HCT116 (cell line): Measurements from ENCODE around the gene ADAMTS16. TPM values are rescaled to one million over a fixed set of nuclear protein-coding genes. Genes with fewer than 3 reads are reported as not detected.

ENCODE experiments used
- ATAC-seq: fragments of 200-7000 bp; cut with Tn5 transposase; 2 replicates; pipeline ENCODE4 v1.9.1; 2020; ENCODE audit warnings: mild to moderate bottlenecking, moderate library complexity
- BruUV-seq: library from RNA; stranded (reverse); fragments of 400-500 nt; replicated peaks from 2 replicates; lab custom pipeline; 2021; lab: Mats Ljungman, UMichigan
- CTCF ChIA-PET: fragments of 300-600 bp; sonication (Branson Sonifier 250); formaldehyde crosslinking; loops from one replicate; lab custom pipeline; 2021; ENCODE audit warnings: antibody characterized with exemption; lab: Charles Lee
- POLR2A ChIA-PET: fragments of 300-600, 350-600 bp; sonication (Branson Sonifier 250); formaldehyde crosslinking; loops from one replicate; lab custom pipeline; 2021; ENCODE audit warnings: antibody characterized with exemption; lab: Charles Lee
- RAD21 ChIA-PET, 2 experiments: fragments of 300-600 bp; sonication (Branson Sonifier 250); formaldehyde crosslinking; loops; one replicate each; lab custom pipeline; 2023; ENCODE audit warnings: low total read pairs in 2 of 2; ENCODE audit not compliant: uncharacterized antibody in 2 of 2, unreplicated experiment in 2 of 2, low non-redundant PET in 1 of 2; lab: Charles Lee
- DNase-seq: peaks from one replicate; pipeline ENCODE4 v3.0.0-alpha.2; 2010; ENCODE audit warnings: low read depth, low spot score
- H2AFZ ChIP-seq: fragments of 200-600 bp; shearing (Covaris generic), sonication (generic); 2 replicates; pipeline ENCODE4 v1.6.1; 2017; ENCODE audit warnings: low read depth, mixed run types, mixed read lengths, antibody characterized with exemption, low read length; ENCODE audit not compliant: poor library complexity, severe bottlenecking
- H3K27ac ChIP-seq: 2 replicates; pipeline ENCODE4 v1.5.1; 2012; ENCODE audit warnings: low read depth, low read length
- H3K27me3 ChIP-seq: fragments of 200-600 bp; sonication (generic); 2 replicates; pipeline ENCODE4 v1.6.1; 2016; ENCODE audit warnings: mixed run types, low read length, mixed read lengths; ENCODE audit not compliant: insufficient read depth
- H3K36me3 ChIP-seq, 2 experiments: fragments of 200-500 bp in 1 of 2; fragments of 200-600 bp in 1 of 2; sonication (Bioruptor generic) in 1 of 2; sonication (generic) in 1 of 2; 2 replicates each; pipeline versions ENCODE4 v1.5.1 to v1.6.1; 2014 to 2016; ENCODE audit warnings: low read length in 2 of 2, inconsistent platforms in 1 of 2, mixed read lengths in 1 of 2, mixed run types in 1 of 2; ENCODE audit not compliant: insufficient read depth in 2 of 2, control insufficient read depth in 1 of 2
- H3K4me1 ChIP-seq, 2 experiments: fragments of 200-600 bp in 1 of 2; sonication (generic) in 1 of 2; 2 replicates each; pipeline versions ENCODE4 v1.5.1 to v1.6.1; 2012 to 2017; ENCODE audit warnings: low read length in 2 of 2, inconsistent platforms in 1 of 2, mild to moderate bottlenecking in 1 of 2, mixed read lengths in 1 of 2, mixed run types in 1 of 2, moderate library complexity in 1 of 2; ENCODE audit not compliant: insufficient read depth in 2 of 2, control insufficient read depth in 1 of 2
- H3K4me2 ChIP-seq: fragments of 200-600 bp; sonication (generic); 2 replicates; pipeline ENCODE4 v1.6.1; 2017; ENCODE audit warnings: mixed run types, low read length, mixed read lengths
- H3K4me3 ChIP-seq, 2 experiments: fragments of 200-600 bp in 1 of 2; sonication (generic) in 1 of 2; replicated peaks in 1 of 2; 2 replicates each; pipeline ENCODE4 v1.5.1; 2011 to 2016; ENCODE audit warnings: low read length in 2 of 2, control low read depth in 1 of 2, low read depth in 1 of 2, mild to moderate bottlenecking in 1 of 2, mixed read lengths in 1 of 2, mixed run types in 1 of 2
- H3K79me2 ChIP-seq: fragments of 200-600 bp; sonication (generic); 2 replicates; pipeline ENCODE4 v1.6.1; 2017; ENCODE audit warnings: mild to moderate bottlenecking, mixed run types, low read length, moderate library complexity, mixed read lengths; ENCODE audit not compliant: insufficient read depth
- H3K9ac ChIP-seq: fragments of 200-600 bp; sonication (generic); 2 replicates; pipeline ENCODE4 v1.6.1; 2016; ENCODE audit warnings: low read length, mixed read lengths
- H3K9me2 ChIP-seq: fragments of 200-600 bp; sonication (generic), shearing (Covaris generic); 2 replicates; pipeline ENCODE4 v1.6.1; 2017; ENCODE audit warnings: mixed run types, mild to moderate bottlenecking, moderate library complexity; ENCODE audit not compliant: insufficient read depth
- H3K9me3 ChIP-seq, 2 experiments: fragments of 200-500 bp in 1 of 2; fragments of 200-600 bp in 1 of 2; sonication (Bioruptor generic) in 1 of 2; sonication (generic) in 1 of 2; 2 replicates each; pipeline ENCODE4 v1.6.1; 2014 to 2017; ENCODE audit warnings: low read length in 2 of 2, mixed read lengths in 2 of 2, inconsistent platforms in 1 of 2, low read depth in 1 of 2, mild to moderate bottlenecking in 1 of 2, mixed run types in 1 of 2, moderate library complexity in 1 of 2; ENCODE audit not compliant: control insufficient read depth in 1 of 2, insufficient read depth in 1 of 2
- H4K20me1 ChIP-seq: fragments of 200-600 bp; sonication (generic), shearing (Covaris generic); 2 replicates; pipeline ENCODE4 v1.6.1; 2017; ENCODE audit warnings: mixed run types, mild to moderate bottlenecking, moderate library complexity; ENCODE audit not compliant: insufficient read depth
- CBX3 ChIP-seq: IDR thresholded peaks from 2 replicates; pipeline ENCODE4 v1.6.1; 2012; ENCODE audit warnings: low read depth
- CTCF ChIP-seq, 3 experiments: fragments of 200-600 bp in 1 of 3; sonication (generic) in 1 of 3; IDR thresholded peaks in 2 of 3; conservative IDR thresholded peaks in 1 of 3; 2 replicates each; pipeline ENCODE4 v1.5.1; 2012 to 2017; ENCODE audit warnings: low read depth in 2 of 3, low read length in 2 of 3, antibody characterized with exemption in 1 of 3, borderline replicate concordance in 1 of 3, control low read depth in 1 of 3, mild to moderate bottlenecking in 1 of 3, mixed read lengths in 1 of 3, mixed run types in 1 of 3, moderate library complexity in 1 of 3; ENCODE audit not compliant: insufficient read depth in 1 of 3
- ELF1 ChIP-seq: IDR thresholded peaks from 2 replicates; pipeline ENCODE4 v1.6.1; 2012; ENCODE audit warnings: low read depth, borderline replicate concordance
- EZH2phosphoT487 ChIP-seq: fragments of 200-600 bp; IDR thresholded peaks from 2 replicates; pipeline ENCODE4 v1.6.1; 2018; ENCODE audit warnings: antibody characterized with exemption, borderline replicate concordance
- FOSL1 ChIP-seq: IDR thresholded peaks from 2 replicates; pipeline ENCODE4 v1.6.1; 2012; ENCODE audit warnings: low read depth
- POLR2A ChIP-seq: IDR thresholded peaks from 2 replicates; pipeline ENCODE4 v1.7.0; 2011; ENCODE audit warnings: borderline replicate concordance; ENCODE audit not compliant: insufficient read depth, insufficient read length; ENCODE audit errors: extremely low read depth
- RAD21 ChIP-seq: IDR thresholded peaks from 2 replicates; pipeline ENCODE4 v1.6.1; 2012; ENCODE audit warnings: low read depth, mild to moderate bottlenecking
- REST ChIP-seq: IDR thresholded peaks from 2 replicates; pipeline ENCODE4 v1.6.1; 2012; ENCODE audit warnings: low read depth
- TCF7L2 ChIP-seq: IDR thresholded peaks from 2 replicates; pipeline ENCODE4 v1.7.0; 2011; ENCODE audit warnings: borderline replicate concordance, inconsistent platforms; ENCODE audit not compliant: insufficient read depth, insufficient read length; ENCODE audit errors: extremely low read depth
- YY1 ChIP-seq: IDR thresholded peaks from 2 replicates; pipeline ENCODE4 v1.6.1; 2011; ENCODE audit warnings: low read length, low read depth, moderate library complexity, mild to moderate bottlenecking; ENCODE audit not compliant: insufficient replicate concordance; ENCODE audit errors: extremely low read depth
- ZBTB33 ChIP-seq: IDR thresholded peaks from 2 replicates; pipeline ENCODE4 v1.6.1; 2011; ENCODE audit warnings: mild to moderate bottlenecking, low read length, moderate library complexity; ENCODE audit not compliant: insufficient replicate concordance; ENCODE audit errors: extremely low read depth
- intact Hi-C: fragments of 100-400 bp; cut with micrococcal nuclease; formaldehyde crosslinking; loops from 2 replicates; pipeline ENCODE4 v1.10.0; 2022
- total RNA-seq: library from RNA; stranded (reverse); gene quantifications from one replicate; pipeline ENCODE4 v1.2.1, GENCODE V29; 2021; ENCODE audit not compliant: unreplicated experiment

Gene ADAMTS16
- total RNA-seq, 1 experiment from 2014 or later = 2.4 TPM

- TF ChIP-seq RAD21 (peak; percentile 29; the same call in 1 of the 2 replicates), CTCF (IDR thresholded peaks at IDR 0.05 in 2 of 3, conservative IDR thresholded peaks at IDR 0.05 in 1 of 3; ENCODE audit: borderline replicate concordance in 1 of 3, insufficient read depth in 1 of 3, low read depth in 2 of 3, low read length in 2 of 3) (peak; percentile 10 to 34 (median 23); a peak in 3 of 6 replicates), EZH2phosphoT487 (no peak)
- TF ChIP-seq, all 23 proteins: peak for 2
- ATAC-seq (peak; percentile 68), DNase-seq (no peak)
- Histone ChIP-seq H4K20me1 (no peaks in the 10 kb centered on the region), H3K4me1 (no peaks in the 10 kb centered on the region), H3K4me2 (no peak overlapping the region), H3K9me2 (no peaks in the 10 kb centered on the region), H3K27ac (no peak overlapping the region), H3K9ac (no peak overlapping the region), H3K9me3 (no peaks in the 10 kb centered on the region), H3K79me2 (no peaks in the 10 kb centered on the region), H3K4me3 (no peak overlapping the region), H3K27me3 (no peaks in the 10 kb centered on the region), H3K36me3 (no peaks in the 10 kb centered on the region), H2AFZ (no peak overlapping the region)
- BruUV-seq = no TSS peak
- CTCF ChIA-PET = no interaction called here
- RAD21 ChIA-PET = no interaction called here
- POLR2A ChIA-PET = no interaction called here
- intact Hi-C loops = no loop called here
Observed at GRCh38 chr5:5293029-5293428, 152.9 kb downstream of the ADAMTS16 start.

- H3K27me3 ChIP-seq = no peaks in the 10 kb centered on the region
- no peaks in the 10 kb centered on the region for H4K20me1 ChIP-seq
- DNase-seq (no peak), ATAC-seq (no peak)
- H3K36me3 ChIP-seq = no peaks in the 10 kb centered on the region
- no TSS peak for BruUV-seq
- no peaks in the 10 kb centered on the region for H3K79me2 ChIP-seq
- no peak for TF ChIP-seq POLR2A
- no peak for TF ChIP-seq CBX3
- no peak for TF ChIP-seq ZBTB33
- no peak for TF ChIP-seq FOSL1
- TF ChIP-seq TCF7L2 = no peak
- TF ChIP-seq YY1 = no peak
- TF ChIP-seq ELF1 = no peak
- TF ChIP-seq EZH2phosphoT487 = no peak
- TF ChIP-seq REST = no peak
- no peak overlapping the region for H3K4me3 ChIP-seq
- H2AFZ ChIP-seq = no peak overlapping the region
- H3K4me1 ChIP-seq = no peaks in the 10 kb centered on the region
- H3K4me2 ChIP-seq = no peak overlapping the region
- no peaks in the 10 kb centered on the region for H3K9me2 ChIP-seq
- CTCF ChIA-PET = no interaction called here
- H3K27ac ChIP-seq = no peak overlapping the region
- H3K9me3 ChIP-seq = no peaks in the 10 kb centered on the region
- intact Hi-C loops = no loop called here
- RAD21 ChIA-PET = no interaction called here
- POLR2A ChIA-PET = no interaction called here
- H3K9ac ChIP-seq = no peak overlapping the region
Observed at GRCh38 chr5:5294429-5294828, 154.3 kb downstream of the ADAMTS16 start.
